HG03571 (cell line): ENCODE data around the gene LMTK2.
A peak's percentile ranks its signal among the peaks of the same experiment; 100 is the strongest.

Experiments
- ATAC-seq: cut with Tn5 transposase; IDR thresholded peaks from one replicate; pipeline ENCODE4 v1.9.1; 2021; ENCODE audit not compliant: unreplicated experiment

The LMTK2 gene

DNA sequence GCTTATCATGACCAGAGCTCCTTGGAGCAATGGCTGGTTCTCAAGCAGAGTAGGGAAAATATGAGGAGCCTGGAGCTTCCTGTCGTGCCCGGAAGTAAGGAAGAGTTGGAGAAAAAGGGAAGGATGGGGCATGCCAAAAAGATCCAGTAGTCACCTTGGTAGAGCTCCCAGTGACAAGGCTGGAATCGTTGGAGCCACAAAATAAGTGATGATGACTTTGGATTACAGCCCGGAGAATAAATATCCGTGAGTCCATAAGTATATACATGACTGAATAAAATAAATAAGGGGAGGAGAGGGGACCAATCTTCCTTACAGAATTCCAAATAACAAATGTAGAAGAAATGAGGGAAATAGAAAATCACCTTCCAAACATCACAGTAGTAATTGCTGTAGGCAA, 29.3 kb downstream of the LMTK2 start:
- ATAC-seq, result no peak

DNA sequence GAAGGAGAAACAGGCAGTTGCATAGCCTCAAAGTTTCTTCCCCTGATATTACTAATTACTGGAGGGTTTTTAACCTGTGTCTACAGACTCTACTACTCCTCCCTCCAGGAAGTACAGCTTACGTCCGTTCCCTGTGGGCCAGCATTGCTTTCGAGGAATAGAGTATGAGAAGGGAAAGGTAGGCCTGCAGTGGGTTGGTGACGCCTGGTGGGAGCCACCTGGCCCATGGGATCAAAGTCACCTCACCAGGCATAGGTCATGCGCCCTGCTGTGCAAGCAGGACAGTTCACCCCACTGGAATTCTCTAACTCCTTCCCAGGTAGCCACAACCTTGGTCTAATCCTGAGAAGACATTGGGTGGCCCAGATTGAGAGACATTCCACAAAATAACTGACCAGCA, 29.8 kb downstream of the LMTK2 start:
- no peak for ATAC-seq

- ATAC-seq, result no peak
Measured at GRCh38 chr7:98137134-98137825, 30.6 kb downstream of the LMTK2 start.

DNA sequence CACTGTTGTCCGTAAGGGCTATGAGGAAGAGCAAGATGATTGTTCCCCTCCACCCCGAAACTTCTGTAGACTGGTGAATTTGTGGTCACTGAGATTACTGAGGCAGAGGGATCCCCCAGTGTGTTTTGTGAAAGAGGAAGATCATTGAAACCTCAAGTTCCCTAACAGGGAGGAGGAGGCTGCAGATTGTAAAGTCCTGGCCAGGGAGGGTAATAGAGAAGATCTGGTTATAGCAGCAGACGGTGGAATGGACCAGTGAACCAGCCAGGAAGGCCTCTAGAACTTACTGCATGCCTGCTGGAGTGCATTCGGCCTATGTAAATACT, 31.1 kb downstream of the LMTK2 start:
- ATAC-seq, result peak; percentile 78

- no peak for ATAC-seq
Measured at GRCh38 chr7:98138672-98139071, 32.0 kb downstream of the LMTK2 start.

DNA sequence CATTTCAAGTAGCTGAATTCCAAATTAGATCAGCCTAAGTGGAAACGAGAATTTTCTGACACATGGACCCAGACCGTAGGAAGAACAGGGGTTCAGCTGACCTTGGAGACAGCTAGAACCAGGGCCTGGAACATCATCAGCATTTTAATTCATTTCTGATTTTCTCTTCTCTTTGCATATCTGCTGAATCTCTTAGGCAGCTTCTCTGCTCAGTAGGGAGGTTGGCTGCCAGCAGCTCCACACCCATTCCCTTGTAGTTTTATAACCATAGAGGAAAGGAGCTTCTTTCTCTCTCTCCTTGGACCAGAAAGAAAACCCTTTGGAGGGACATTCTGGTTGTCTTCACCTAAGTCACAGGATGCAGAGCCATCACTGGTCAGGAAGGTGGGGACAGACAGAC, 36.0 kb downstream of the LMTK2 start:
- ATAC-seq, result no peak

GRCh38 chr7:98148607-98149006, 41.9 kb downstream of the LMTK2 start:
- ATAC-seq, result no peak

GRCh38 chr7:98149116-98149692, 42.5 kb downstream of the LMTK2 start:
- no peak for ATAC-seq

GRCh38 chr7:98151884-98152283, 45.2 kb downstream of the LMTK2 start:
- no peak for ATAC-seq

- no peak for ATAC-seq
Measured at GRCh38 chr7:98156700-98157099, 50.0 kb downstream of the LMTK2 start.

DNA sequence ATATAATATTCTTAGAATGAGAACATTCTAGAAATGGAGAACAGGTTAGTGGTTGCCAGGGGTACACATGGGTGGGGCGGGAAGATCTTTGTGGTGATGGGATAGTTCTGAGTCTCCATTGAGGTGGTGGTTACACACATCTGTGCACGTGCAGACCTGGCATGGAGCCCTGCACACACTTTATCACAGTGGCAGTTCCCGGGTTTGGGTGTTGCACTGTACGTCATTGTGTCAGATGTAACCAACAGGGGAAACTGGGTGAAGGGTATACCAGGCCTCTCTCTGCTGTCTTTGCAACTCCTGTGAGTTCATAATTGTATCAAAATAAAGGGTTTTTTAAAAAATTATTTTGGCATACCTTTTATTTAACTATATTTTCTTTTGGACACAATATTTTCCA, 51.1 kb downstream of the LMTK2 start:
- no peak for ATAC-seq

- ATAC-seq, result no peak
Measured at GRCh38 chr7:98162758-98163157, 56.1 kb downstream of the LMTK2 start.

DNA sequence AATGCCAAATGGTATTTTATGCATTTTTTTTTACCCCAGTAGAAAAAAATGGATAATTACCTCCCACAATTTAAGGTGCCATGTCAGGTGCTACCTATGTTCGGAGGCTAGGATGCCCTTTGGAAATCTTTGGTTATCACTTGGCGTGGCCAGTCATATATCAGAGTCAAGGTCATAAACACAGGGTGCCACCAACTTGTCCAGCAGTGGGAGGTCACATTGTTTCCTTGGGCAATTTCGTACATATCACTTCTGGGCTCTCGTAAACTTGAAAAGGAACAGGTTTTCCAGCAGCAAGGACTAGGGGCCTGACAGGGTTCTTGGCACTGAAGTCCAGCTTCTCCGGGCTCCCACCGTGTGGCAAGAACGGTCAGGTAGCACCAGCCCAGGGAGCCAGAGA, 56.6 kb downstream of the LMTK2 start:
- no peak for ATAC-seq

- no peak for ATAC-seq
Measured at GRCh38 chr7:98163704-98164494, 57.2 kb downstream of the LMTK2 start.

- ATAC-seq, result peak; percentile 51
Measured at GRCh38 chr7:98165827-98166667, 59.4 kb downstream of the LMTK2 start.

GRCh38 chr7:98166668-98166970, 60.0 kb downstream of the LMTK2 start:
- ATAC-seq, result no peak

- no peak for ATAC-seq
Measured at GRCh38 chr7:98167653-98168052, 61.0 kb downstream of the LMTK2 start.

DNA sequence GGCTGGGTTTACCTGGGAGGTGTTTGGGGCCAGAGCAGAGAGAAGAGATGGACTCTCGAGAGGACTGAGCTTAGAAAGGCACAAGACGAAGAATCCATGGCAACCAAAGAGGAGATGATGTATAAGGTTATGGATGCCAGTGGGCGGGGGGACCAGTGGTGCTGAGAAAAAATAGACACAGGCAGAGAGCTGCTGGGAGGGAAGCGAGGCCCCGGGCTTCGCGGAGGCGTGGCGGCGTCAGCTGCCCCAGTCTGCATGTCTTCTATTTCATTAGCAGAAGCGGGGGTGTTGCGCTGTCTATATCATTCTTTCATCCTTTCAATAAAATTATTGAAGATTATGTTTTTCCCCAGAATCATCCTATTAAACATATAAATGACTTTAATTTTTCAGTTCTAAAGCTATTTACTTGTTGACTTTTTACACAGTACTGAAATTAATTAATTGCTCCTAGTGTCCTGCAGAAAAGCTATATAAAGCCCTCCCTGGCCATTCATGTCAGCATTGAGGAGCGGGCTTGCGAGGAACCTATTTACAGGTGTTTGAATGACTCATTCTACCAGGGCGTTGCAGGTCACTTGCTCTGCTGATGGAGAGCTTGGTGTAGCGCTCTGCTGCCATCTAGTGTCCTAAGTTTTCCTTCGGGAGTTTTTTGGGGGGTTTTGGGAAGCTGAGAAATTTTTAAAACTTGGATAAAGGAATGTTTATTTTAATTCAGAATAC, 61.7 kb downstream of the LMTK2 start:
- ATAC-seq, result no peak

DNA sequence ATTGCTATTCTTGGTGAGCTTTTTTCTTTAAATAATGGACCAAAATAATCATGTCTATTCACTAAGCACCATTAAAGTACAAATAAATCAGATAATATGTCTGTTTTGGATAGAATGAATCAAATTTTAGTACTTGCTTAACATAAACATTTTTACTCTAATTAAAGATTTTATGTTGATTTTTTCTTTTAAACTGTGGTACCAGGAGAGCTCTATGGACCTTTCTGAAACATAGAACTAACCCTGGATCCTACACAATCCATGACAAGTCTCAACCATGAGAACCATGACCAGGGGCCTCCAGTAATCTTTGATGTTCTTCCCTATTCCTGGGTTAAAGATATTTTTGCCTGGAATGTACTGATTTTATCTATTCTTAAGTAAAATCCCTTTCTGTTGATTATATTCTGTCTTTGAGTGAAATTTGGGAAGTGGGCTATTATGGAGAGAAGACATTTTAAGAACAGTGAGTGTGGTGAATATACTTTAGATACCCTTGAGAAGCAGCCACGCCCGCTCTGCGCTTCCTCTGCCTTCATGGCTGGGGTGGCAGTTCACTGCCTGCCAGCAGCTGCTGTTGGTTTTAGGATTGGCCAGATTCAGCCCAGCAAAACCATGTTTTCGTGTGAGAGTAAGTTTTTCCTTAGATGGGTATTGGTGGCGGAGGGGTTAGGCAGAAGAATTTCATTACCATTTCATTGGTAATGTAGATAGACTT, 62.4 kb downstream of the LMTK2 start:
- no peak for ATAC-seq

DNA sequence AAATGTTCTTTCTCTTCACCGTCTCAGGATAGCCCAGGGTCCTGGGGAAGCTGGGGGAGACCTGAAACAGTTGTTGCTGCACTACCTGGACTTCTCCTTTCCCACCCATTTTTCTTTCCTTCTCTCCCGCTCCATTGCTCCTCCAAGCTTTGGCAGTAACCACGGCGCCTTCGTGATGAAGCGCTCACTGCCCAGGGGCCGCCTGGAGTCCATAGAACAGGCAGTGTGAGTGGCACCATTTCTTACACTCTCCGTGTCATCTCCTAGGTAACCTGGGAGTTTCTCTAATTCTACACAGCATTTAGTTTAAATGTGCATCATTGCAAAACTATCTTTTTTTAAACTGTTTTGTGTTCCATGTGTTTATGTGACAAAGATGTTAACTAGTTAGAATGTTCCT, 64.3 kb downstream of the LMTK2 start:
- ATAC-seq, result no peak
